H9 (cell line): ENCODE measurements around the gene MAD1L1. TPM values are rescaled to one million over a fixed set of nuclear protein-coding genes. Genes with fewer than 3 reads are reported as not detected.

ENCODE experiments used
- DNase-seq: peaks from one replicate; pipeline ENCODE4 v3.0.0-alpha.2; 2017
- H2AFZ ChIP-seq: one replicate; pipeline ENCODE4 v1.6.1; 2013; ENCODE audit warnings: mild to moderate bottlenecking, low read length, control low read depth, moderate library complexity
- H2AK5ac ChIP-seq: 2 replicates; pipeline ENCODE4 v1.6.1; 2013; ENCODE audit warnings: low read length, control low read depth, mixed read lengths; ENCODE audit not compliant: insufficient read length
- H2BK120ac ChIP-seq: one replicate; pipeline ENCODE4 v1.6.1; 2013; ENCODE audit warnings: low read depth, mild to moderate bottlenecking, low read length, control low read depth, inconsistent platforms; ENCODE audit not compliant: poor library complexity, severe bottlenecking
- H2BK12ac ChIP-seq: 2 replicates; pipeline ENCODE4 v1.6.1; 2013; ENCODE audit warnings: low read length, control low read depth, mixed read lengths, low read depth; ENCODE audit not compliant: insufficient read length
- H2BK15ac ChIP-seq: 2 replicates; pipeline ENCODE4 v1.6.1; 2013; ENCODE audit warnings: low read depth, low read length, control low read depth
- H2BK20ac ChIP-seq: one replicate; pipeline ENCODE4 v1.6.1; 2013; ENCODE audit warnings: low read depth, mild to moderate bottlenecking, low read length, control low read depth, inconsistent platforms; ENCODE audit not compliant: poor library complexity, severe bottlenecking
- H2BK5ac ChIP-seq: 2 replicates; pipeline ENCODE4 v1.6.1; 2013; ENCODE audit warnings: low read length, control low read depth, mixed read lengths; ENCODE audit not compliant: insufficient read length
- H3K14ac ChIP-seq: 2 replicates; pipeline ENCODE4 v1.6.1; 2013; ENCODE audit warnings: low read length, control low read depth; ENCODE audit not compliant: insufficient read depth
- H3K18ac ChIP-seq: 2 replicates; pipeline ENCODE4 v1.6.1; 2013; ENCODE audit warnings: low read depth, mild to moderate bottlenecking, mixed read lengths, low read length, control low read depth; ENCODE audit not compliant: insufficient read length
- H3K23ac ChIP-seq: 2 replicates; pipeline ENCODE4 v1.6.1; 2013; ENCODE audit warnings: low read length, control low read depth, mixed read lengths, low read depth; ENCODE audit not compliant: insufficient read length
- H3K23me2 ChIP-seq: 2 replicates; pipeline ENCODE4 v1.6.1; 2013; ENCODE audit warnings: low read depth, mild to moderate bottlenecking, mixed read lengths, low read length, control low read depth; ENCODE audit not compliant: insufficient read length, poor library complexity, severe bottlenecking
- H3K27ac ChIP-seq: 2 replicates; pipeline ENCODE4 v1.5.1; 2013; ENCODE audit warnings: low read length, control low read depth, mixed read lengths, low read depth; ENCODE audit not compliant: insufficient read length
- H3K27me3 ChIP-seq: 2 replicates; pipeline ENCODE4 v1.6.1; 2013; ENCODE audit warnings: low read length, control low read depth, inconsistent platforms; ENCODE audit not compliant: insufficient read depth
- H3K4ac ChIP-seq: 2 replicates; pipeline ENCODE4 v1.6.1; 2013; ENCODE audit warnings: low read depth, mild to moderate bottlenecking, control low read depth, inconsistent platforms, low read length, moderate library complexity
- H3K4me1 ChIP-seq: 2 replicates; pipeline ENCODE4 v1.6.1; 2013; ENCODE audit warnings: low read length, control low read depth, inconsistent platforms; ENCODE audit not compliant: insufficient read depth
- H3K4me2 ChIP-seq: 2 replicates; pipeline ENCODE4 v1.6.1; 2013; ENCODE audit warnings: low read length, control low read depth, mixed read lengths; ENCODE audit not compliant: insufficient read length, insufficient read depth
- H3K56ac ChIP-seq: 2 replicates; pipeline ENCODE4 v1.6.1; 2013; ENCODE audit warnings: low read depth, mild to moderate bottlenecking, mixed read lengths, low read length, control low read depth; ENCODE audit not compliant: insufficient read length
- H3K79me1 ChIP-seq: 2 replicates; pipeline ENCODE4 v1.6.1; 2013; ENCODE audit warnings: low read depth, mild to moderate bottlenecking, moderate library complexity, low read length, control low read depth, inconsistent platforms; ENCODE audit not compliant: insufficient read depth, poor library complexity, severe bottlenecking
- H3K79me2 ChIP-seq: 2 replicates; pipeline ENCODE4 v1.6.1; 2013; ENCODE audit warnings: low read length, control low read depth, inconsistent platforms; ENCODE audit not compliant: insufficient read depth
- H3K9ac ChIP-seq: 2 replicates; pipeline ENCODE4 v1.6.1; 2013; ENCODE audit warnings: low read length, control low read depth, mixed read lengths; ENCODE audit not compliant: insufficient read length; ENCODE audit errors: extremely low read depth
- H3K9me3 ChIP-seq: one replicate; pipeline ENCODE4 v1.6.1; 2013; ENCODE audit warnings: low read depth, low read length, inconsistent platforms; ENCODE audit not compliant: control insufficient read depth
- H3T11ph ChIP-seq: one replicate; pipeline ENCODE4 v1.6.1; 2013; ENCODE audit warnings: mild to moderate bottlenecking, low read length, control low read depth, inconsistent platforms
- H4K20me1 ChIP-seq: one replicate; pipeline ENCODE4 v1.6.1; 2013; ENCODE audit not compliant: control insufficient read depth, insufficient read length, insufficient read depth
- H4K5ac ChIP-seq: 2 replicates; pipeline ENCODE4 v1.6.1; 2013; ENCODE audit warnings: low read depth, mild to moderate bottlenecking, mixed read lengths, low read length, control low read depth; ENCODE audit not compliant: insufficient read length
- H4K8ac ChIP-seq: replicated peaks from 2 replicates; pipeline ENCODE4 v1.6.1; 2013; ENCODE audit warnings: low read length, control low read depth, mixed read lengths, low read depth; ENCODE audit not compliant: insufficient read length
- H4K91ac ChIP-seq: 2 replicates; pipeline ENCODE4 v1.6.1; 2013; ENCODE audit warnings: low read depth, mild to moderate bottlenecking, moderate library complexity, mixed read lengths, low read length, control low read depth; ENCODE audit not compliant: insufficient read length
- H3K27ac Mint-ChIP-seq, 3 experiments: 2 replicates in 2 of 3; 3 replicates in 1 of 3; pipeline ENCODE4 v1.8.0; 2020 to 2021; ENCODE audit warnings: mixed read lengths in 3 of 3, mild to moderate bottlenecking in 1 of 3, moderate library complexity in 1 of 3
- H3K27me3 Mint-ChIP-seq: 2 replicates; pipeline ENCODE4 v1.8.0; 2021; ENCODE audit warnings: low read depth, mild to moderate bottlenecking, moderate library complexity, mixed read lengths
- H3K36me3 Mint-ChIP-seq, 3 experiments: 2 replicates in 2 of 3; 3 replicates in 1 of 3; pipeline ENCODE4 v1.8.0; 2020 to 2021; ENCODE audit warnings: low read depth in 3 of 3, mixed read lengths in 3 of 3; ENCODE audit not compliant: insufficient read depth in 1 of 3
- H3K4me1 Mint-ChIP-seq, 2 experiments: 2 replicates each; pipeline ENCODE4 v1.8.0; 2020; ENCODE audit warnings: mixed read lengths in 2 of 2
- H3K4me3 Mint-ChIP-seq, 2 experiments: 2 replicates in 1 of 2; 3 replicates in 1 of 2; pipeline ENCODE4 v1.8.0; 2020 to 2021; ENCODE audit warnings: mild to moderate bottlenecking in 2 of 2, mixed read lengths in 2 of 2, moderate library complexity in 1 of 2
- H3K9me3 Mint-ChIP-seq, 2 experiments: 2 replicates in 1 of 2; 3 replicates in 1 of 2; pipeline ENCODE4 v1.8.0; 2020; ENCODE audit warnings: mild to moderate bottlenecking in 2 of 2, mixed read lengths in 2 of 2, moderate library complexity in 1 of 2
- CTCF ChIP-seq: fragments of 200-600 bp; sonication (generic); conservative IDR thresholded peaks from 3 replicates; pipeline ENCODE4 v1.8.0; 2021; ENCODE audit warnings: antibody characterized with exemption, mild to moderate bottlenecking
- WGBS: extraction: QIAGEN DNeasy Blood & Tissue Kit; methylation state at CpG from one replicate; pipeline ENCODE4 v1.1.7; 2013; ENCODE audit warnings: missing lambda C conversion rate, low lambda C conversion rate, mixed read lengths; ENCODE audit not compliant: insufficient read length; ENCODE audit errors: extremely low coverage; 5-methylcytosine and 5-hydroxymethylcytosine counted together
- total RNA-seq: library from RNA; stranded (reverse); gene quantifications from 2 replicates; pipeline ENCODE4 v1.2.1, GENCODE V29; 2021

MAD1L1 gene
- total RNA-seq, 1 experiment from 2014 or later: 39.0 TPM

- no peak overlapping the region for H3K4ac ChIP-seq
- Mint-ChIP-seq H3K9me3 (no peaks in the 10 kb centered on the region), H3K4me3 (no peak overlapping the region), H3K27ac (peak overlapping the region in 1 of 3 experiments; percentile 62; a peak in 1 of 7 replicates), H3K36me3 (0 out of 7 replicates have a peak, but pooled peaks cover 0 to 4% (median 0%) of the 10 kb centered on the region in 3 experiments), H3K27me3 (no peaks in the 10 kb centered on the region; the same call in 1 of the 2 replicates), H3K4me1 (peaks cover 2 to 16% of the 10 kb centered on the region in 2 experiments; a peak in 2 of 4 replicates)
- no peak overlapping the region for H2AFZ ChIP-seq
- no peak overlapping the region for H2BK15ac ChIP-seq
- no peak overlapping the region for H2BK5ac ChIP-seq
- no peak overlapping the region for H2BK20ac ChIP-seq
- no peak overlapping the region for H3K56ac ChIP-seq
- H4K8ac ChIP-seq: no peak overlapping the region
- H2BK12ac ChIP-seq: no peak overlapping the region
- no peak overlapping the region for H4K91ac ChIP-seq
- no peaks in the 10 kb centered on the region for H3K27me3 ChIP-seq
- no peak overlapping the region for H2BK120ac ChIP-seq
- no peaks in the 10 kb centered on the region for H3K79me1 ChIP-seq
- TF ChIP-seq CTCF: no peak
- peaks cover 3% of the 10 kb centered on the region for H4K20me1 ChIP-seq
- no peak overlapping the region for H3K9ac ChIP-seq
- no peaks in the 10 kb centered on the region for H3K79me2 ChIP-seq
- no peak overlapping the region for H3K27ac ChIP-seq
- H3K9me3 ChIP-seq: no peaks in the 10 kb centered on the region
- no peak overlapping the region for H2AK5ac ChIP-seq
- H3K14ac ChIP-seq: no peak overlapping the region
- no CpG with 5 or more reads among the region's 40 CpGs for WGBS
- H3K18ac ChIP-seq: no peak overlapping the region
- no peak overlapping the region for H3K4me2 ChIP-seq
- no peak overlapping the region for H4K5ac ChIP-seq
- DNase-seq: no peak
- H3K23ac ChIP-seq: no peak overlapping the region
- H3K4me1 ChIP-seq: no peaks in the 10 kb centered on the region
- H3K23me2 ChIP-seq: no peaks in the 10 kb centered on the region
- H3T11ph ChIP-seq: no peak overlapping the region
Measured at GRCh38 chr7:1852517-1853430, 380.0 kb downstream of the MAD1L1 start.
